GM10266 (cell line): ENCODE data around the gene ELOVL5.

Source experiments
- DNase-seq: peaks from one replicate; pipeline ENCODE4 v3.0.0; 2012; ENCODE audit errors: extremely low spot score
- TF ChIP-seq, protein P1 (sequence below): IDR thresholded peaks from 2 replicates; pipeline ENCODE4 v1.5.1; 2012; ENCODE audit warnings: mild to moderate bottlenecking, low read depth; ENCODE audit not compliant: control insufficient read depth, insufficient read depth; ENCODE audit errors: missing control alignments

The ELOVL5 gene

GRCh38 chr6:53258076-53258773 is 90.5 kb downstream of the ELOVL5 start:
- TF ChIP-seq, protein P1, sequence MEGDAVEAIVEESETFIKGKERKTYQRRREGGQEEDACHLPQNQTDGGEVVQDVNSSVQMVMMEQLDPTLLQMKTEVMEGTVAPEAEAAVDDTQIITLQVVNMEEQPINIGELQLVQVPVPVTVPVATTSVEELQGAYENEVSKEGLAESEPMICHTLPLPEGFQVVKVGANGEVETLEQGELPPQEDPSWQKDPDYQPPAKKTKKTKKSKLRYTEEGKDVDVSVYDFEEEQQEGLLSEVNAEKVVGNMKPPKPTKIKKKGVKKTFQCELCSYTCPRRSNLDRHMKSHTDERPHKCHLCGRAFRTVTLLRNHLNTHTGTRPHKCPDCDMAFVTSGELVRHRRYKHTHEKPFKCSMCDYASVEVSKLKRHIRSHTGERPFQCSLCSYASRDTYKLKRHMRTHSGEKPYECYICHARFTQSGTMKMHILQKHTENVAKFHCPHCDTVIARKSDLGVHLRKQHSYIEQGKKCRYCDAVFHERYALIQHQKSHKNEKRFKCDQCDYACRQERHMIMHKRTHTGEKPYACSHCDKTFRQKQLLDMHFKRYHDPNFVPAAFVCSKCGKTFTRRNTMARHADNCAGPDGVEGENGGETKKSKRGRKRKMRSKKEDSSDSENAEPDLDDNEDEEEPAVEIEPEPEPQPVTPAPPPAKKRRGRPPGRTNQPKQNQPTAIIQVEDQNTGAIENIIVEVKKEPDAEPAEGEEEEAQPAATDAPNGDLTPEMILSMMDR: no peak
- DNase-seq: no peak

- TF ChIP-seq, protein P1: no peak
- no peak for DNase-seq
These were observed 91.2 kb downstream of the ELOVL5 start for GRCh38 chr6:53257533-53257932.

DNA sequence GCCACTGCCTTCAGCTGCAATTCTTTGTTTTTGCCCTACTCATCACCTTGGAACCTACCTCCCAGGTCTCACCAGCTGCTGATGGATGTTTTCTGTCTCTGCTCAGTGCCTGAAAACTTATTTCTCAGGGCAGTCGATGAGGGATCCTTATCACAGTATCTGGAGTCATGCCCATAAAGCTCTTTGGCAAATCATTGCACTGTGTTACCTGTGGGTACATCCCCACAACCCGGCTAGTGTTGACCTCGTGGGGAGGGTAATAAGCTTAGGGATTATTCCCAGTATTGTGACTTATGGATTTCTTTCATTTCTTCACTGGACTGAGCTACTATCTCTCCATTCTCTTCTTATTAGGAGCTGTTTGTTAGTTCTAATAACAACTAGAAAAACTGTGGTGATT is 91.7 kb downstream of the ELOVL5 start:
- TF ChIP-seq, protein P1: no peak
- DNase-seq: no peak

DNA sequence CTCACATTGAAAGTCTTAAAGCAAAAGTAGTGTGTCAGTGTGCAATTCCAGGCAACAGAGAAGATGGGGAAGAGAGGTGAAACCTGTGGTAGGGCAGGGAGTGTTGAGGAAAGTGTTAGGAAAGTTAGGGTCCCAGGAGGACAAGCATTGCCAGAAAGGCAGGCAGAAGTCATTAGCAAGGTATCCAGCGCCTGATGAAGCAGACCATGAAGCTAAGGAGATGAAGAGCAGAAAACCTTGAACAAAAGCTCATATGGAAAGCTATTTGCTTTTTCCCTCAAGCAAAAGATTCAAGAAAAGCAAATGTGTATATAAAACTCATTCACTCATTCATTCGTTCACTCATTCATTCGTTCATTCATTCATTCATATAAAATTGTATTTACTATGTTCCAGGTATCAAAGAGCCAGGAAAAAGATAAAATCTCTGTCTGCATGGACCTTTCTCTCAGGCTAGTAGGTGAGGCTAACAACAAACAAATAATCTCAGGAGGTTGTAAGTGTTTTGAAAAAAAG is 96.5 kb downstream of the ELOVL5 start:
- TF ChIP-seq, protein P1: no peak
- no peak for DNase-seq

- DNase-seq: no peak
- TF ChIP-seq, protein P1: no peak
These were observed 97.6 kb downstream of the ELOVL5 start for GRCh38 chr6:53251033-53251672.

GRCh38 chr6:53250176-53251032 is 98.3 kb downstream of the ELOVL5 start:
- TF ChIP-seq, protein P1: no peak
- no peak for DNase-seq
